Measurements from ENCODE around the gene RSAD1. TPM values are rescaled to one million over a fixed set of nuclear protein-coding genes. Genes with fewer than 3 reads are reported as not detected.

The RSAD1 gene
- total and polyA plus RNA-seq, 2 donors (not counting 3 experiments of a cell fraction or from before 2014, with no cell fraction given): 20.3 to 35.5 TPM

DNA sequence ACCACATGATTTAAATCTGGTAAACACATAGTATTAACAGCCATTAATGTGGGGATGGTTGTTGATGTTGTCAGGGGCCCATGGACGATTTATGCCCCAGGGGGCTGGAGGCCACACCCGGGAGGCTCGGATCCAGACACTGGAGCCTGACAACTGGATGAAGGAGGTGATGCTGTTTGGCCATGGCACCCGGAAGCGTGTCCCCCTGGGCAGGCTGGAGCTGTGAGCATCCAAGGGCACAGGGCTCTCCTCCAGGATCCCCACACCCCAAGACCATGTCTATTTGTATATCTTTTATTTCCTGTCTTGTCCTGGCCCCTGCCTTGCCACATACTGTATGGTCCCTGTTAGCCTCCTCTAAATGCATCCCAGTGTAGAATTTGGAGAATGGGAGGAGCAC lies 4.6 kb downstream of the RSAD1 start:
- POLR2A ChIA-PET: no interaction called here
- peak overlapping the region; percentile 34 for H3K9ac ChIP-seq (replicated peaks; ENCODE audit: extremely low read depth, insufficient read depth, low read length)
- BruUV-seq (replicated peaks): no TSS peak

More for the DNA sequence above, 4.6 kb downstream of the RSAD1 start:
- H3K36me3 ChIP-seq (ENCODE audit: control insufficient read depth in 2 of 2, extremely low read depth in 1 of 2, insufficient read depth in 2 of 2, low read length in 2 of 2): peaks cover 2 to 13% of the 10 kb centered on the region in 2 experiments
- H3K4me3 ChIP-seq (replicated peaks in 1 of 3; ENCODE audit: insufficient read depth in 1 of 3, low read depth in 1 of 3, low read length in 3 of 3): no peak overlapping the region
- TF ChIP-seq EZH2 (IDR thresholded peaks at IDR 0.05; ENCODE audit: borderline replicate concordance, low read depth, low read length, severe bottlenecking): no peak
- no peak for TF ChIP-seq MYC (IDR thresholded peaks at IDR 0.05; ENCODE audit: low read depth, low read length)
- no peak for TF ChIP-seq FOS (IDR thresholded peaks at IDR 0.05; ENCODE audit: borderline replicate concordance, insufficient read depth, low read length)
- no peak for TF ChIP-seq JUN (IDR thresholded peaks at IDR 0.05; ENCODE audit: borderline replicate concordance, insufficient read depth, insufficient read length, low read depth)
- TF ChIP-seq GATA2 (IDR thresholded peaks at IDR 0.05; ENCODE audit: insufficient read depth, insufficient read length, low read depth, low read length): no peak
- TF ChIP-seq POLR2AphosphoS5 (IDR thresholded peaks at IDR 0.05; ENCODE audit: insufficient read depth, low read depth, low read length): no peak
- TF ChIP-seq POLR2A (IDR thresholded peaks at IDR 0.05; ENCODE audit: low read depth, low read length): no peak
- no peak for TF ChIP-seq MAX (IDR thresholded peaks at IDR 0.05; ENCODE audit: insufficient read depth, insufficient read length)
- no peak for TF ChIP-seq CTCF (IDR thresholded peaks at IDR 0.05; ENCODE audit: extremely low read depth in 1 of 2, insufficient read depth in 1 of 2, low read depth in 1 of 2, low read length in 2 of 2)
- no peaks in the 10 kb centered on the region for H3K9me1 ChIP-seq (replicated peaks; ENCODE audit: control insufficient read depth, extremely low read depth, insufficient read depth, low read length)
- intact Hi-C loops (cut with micrococcal nuclease) (loop anchor here (5.0 kb wide), 1 partner anchor 219 kb away; no protein-coding TSS in a partner anchor), dilution Hi-C loops (cut with MboI; ENCODE audit: extremely low pct_ligation_motif_present, low sequenced_read_pairs) (no loop called here)
- H3K27me3 ChIP-seq (ENCODE audit: control insufficient read depth in 2 of 2, insufficient read depth in 2 of 2, low read length in 2 of 2): no peaks in the 10 kb centered on the region
- H4K20me1 ChIP-seq (replicated peaks; ENCODE audit: control insufficient read depth, extremely low read depth, insufficient read depth, low read length): no peaks in the 10 kb centered on the region
- CTCF ChIA-PET: interaction anchor here (0.6 to 3.1 kb wide), 12 partner anchors 9 to 300 kb away, joined by 3 to 28 read pairs (median 4); no protein-coding TSS in a partner anchor
- peak overlapping the region; percentile 68 for H3K27ac ChIP-seq (ENCODE audit: insufficient read depth, low read depth, low read length)
- peaks cover 8% of the 10 kb centered on the region for H3K79me2 ChIP-seq (ENCODE audit: control insufficient read depth, insufficient read depth, low read length)
- no peak overlapping the region for H3K4me2 ChIP-seq (ENCODE audit: insufficient read depth, low read length)
- DNase-seq (ENCODE audit: low read depth, low spot score) (no peak), FAIRE-seq (no peak)
- no peak overlapping the region for H2AFZ ChIP-seq (ENCODE audit: low read depth, low read length)
- H3K9me3 ChIP-seq (replicated peaks; ENCODE audit: control insufficient read depth, insufficient read depth, low read length): no peaks in the 10 kb centered on the region
- H3K4me1 ChIP-seq (ENCODE audit: control insufficient read depth, extremely low read depth, insufficient read depth, low read length): peaks cover 19% of the 10 kb centered on the region
